Measurements from ENCODE around the gene LRRC55. TPM values are rescaled to one million over a fixed set of nuclear protein-coding genes. Genes with fewer than 3 reads are reported as not detected.

Gene LRRC55
- total and polyA plus RNA-seq, 9 of the 15 experiments (the other 6 are each of a cell fraction or from before 2014, with no cell fraction given) = not detected

DNA sequence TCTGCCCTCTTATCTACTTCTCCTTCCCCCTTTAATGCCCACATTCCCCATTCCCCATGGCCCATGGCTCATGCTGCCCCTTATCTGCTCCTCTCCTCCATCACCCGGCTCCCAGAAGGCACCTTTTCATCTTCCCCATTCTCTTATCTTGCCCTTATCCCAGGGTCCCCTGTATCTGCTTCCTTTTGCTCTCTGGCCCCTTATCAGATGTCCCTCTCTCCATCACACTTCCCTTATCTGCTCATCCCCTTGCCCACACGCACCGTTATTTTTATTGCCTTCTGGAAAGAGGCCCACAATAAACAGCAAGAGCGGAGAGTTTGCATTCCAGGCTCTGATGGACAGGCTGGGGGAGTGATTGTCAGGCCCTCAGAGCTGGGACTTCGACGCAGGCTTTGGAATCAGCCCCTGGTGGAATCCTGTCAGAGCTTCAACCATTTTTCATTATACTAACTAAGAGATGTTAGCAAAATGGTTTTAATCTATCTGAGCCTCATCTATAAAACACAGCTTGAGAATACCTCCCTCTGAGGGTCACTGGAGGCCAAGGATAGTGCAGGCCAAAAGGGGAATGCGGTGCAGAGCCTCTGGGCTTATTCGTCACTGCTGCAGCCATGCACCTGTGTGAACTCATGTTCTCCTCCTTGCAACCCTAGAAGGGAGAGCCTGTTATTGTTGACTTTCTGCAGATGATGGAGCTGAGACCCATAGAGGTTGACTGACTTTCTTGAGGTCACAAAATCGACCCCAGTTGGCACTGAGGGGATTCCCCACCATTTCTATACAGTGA, 37.0 kb upstream of the LRRC55 start (continued):
- TF ChIP-seq, protein P1, sequence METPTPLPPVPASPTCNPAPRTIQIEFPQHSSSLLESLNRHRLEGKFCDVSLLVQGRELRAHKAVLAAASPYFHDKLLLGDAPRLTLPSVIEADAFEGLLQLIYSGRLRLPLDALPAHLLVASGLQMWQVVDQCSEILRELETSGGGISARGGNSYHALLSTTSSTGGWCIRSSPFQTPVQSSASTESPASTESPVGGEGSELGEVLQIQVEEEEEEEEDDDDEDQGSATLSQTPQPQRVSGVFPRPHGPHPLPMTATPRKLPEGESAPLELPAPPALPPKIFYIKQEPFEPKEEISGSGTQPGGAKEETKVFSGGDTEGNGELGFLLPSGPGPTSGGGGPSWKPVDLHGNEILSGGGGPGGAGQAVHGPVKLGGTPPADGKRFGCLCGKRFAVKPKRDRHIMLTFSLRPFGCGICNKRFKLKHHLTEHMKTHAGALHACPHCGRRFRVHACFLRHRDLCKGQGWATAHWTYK (CRISPR knock-in tag; IDR thresholded peaks at IDR 0.05) = peak; percentile 58; the same call in 1 of the 2 replicates
- TF ChIP-seq, protein P2, sequence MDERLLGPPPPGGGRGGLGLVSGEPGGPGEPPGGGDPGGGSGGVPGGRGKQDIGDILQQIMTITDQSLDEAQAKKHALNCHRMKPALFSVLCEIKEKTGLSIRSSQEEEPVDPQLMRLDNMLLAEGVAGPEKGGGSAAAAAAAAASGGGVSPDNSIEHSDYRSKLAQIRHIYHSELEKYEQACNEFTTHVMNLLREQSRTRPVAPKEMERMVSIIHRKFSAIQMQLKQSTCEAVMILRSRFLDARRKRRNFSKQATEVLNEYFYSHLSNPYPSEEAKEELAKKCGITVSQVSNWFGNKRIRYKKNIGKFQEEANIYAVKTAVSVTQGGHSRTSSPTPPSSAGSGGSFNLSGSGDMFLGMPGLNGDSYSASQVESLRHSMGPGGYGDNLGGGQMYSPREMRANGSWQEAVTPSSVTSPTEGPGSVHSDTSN (CRISPR knock-in tag; IDR thresholded peaks at IDR 0.05; ENCODE audit: low read depth) = 0 out of 2 replicates have a peak, but pooled peaks have one; percentile 7
- TF ChIP-seq, protein P2 (tag; conservative IDR thresholded peaks at IDR 0.05; ENCODE audit: low read depth) = peak; percentile 43; the same call in 1 of the 2 replicates
- TF ChIP-seq SMAD1 (IDR thresholded peaks at IDR 0.05; ENCODE audit: low read depth, low read length, partially characterized antibody) (no peak), GATA2 (CRISPR knock-in tag; IDR thresholded peaks at IDR 0.05) (0 out of 2 replicates have a peak, but pooled peaks have one; percentile 7), GATAD2A (IDR thresholded peaks at IDR 0.05) (peak; percentile 72), DPF2 (IDR thresholded peaks at IDR 0.05) (peak; percentile 69), PHF21A (IDR thresholded peaks at IDR 0.05; ENCODE audit: borderline replicate concordance, low read depth) (no peak), BRD4 (IDR thresholded peaks at IDR 0.05) (no peak)
- TF ChIP-seq, protein P3, sequence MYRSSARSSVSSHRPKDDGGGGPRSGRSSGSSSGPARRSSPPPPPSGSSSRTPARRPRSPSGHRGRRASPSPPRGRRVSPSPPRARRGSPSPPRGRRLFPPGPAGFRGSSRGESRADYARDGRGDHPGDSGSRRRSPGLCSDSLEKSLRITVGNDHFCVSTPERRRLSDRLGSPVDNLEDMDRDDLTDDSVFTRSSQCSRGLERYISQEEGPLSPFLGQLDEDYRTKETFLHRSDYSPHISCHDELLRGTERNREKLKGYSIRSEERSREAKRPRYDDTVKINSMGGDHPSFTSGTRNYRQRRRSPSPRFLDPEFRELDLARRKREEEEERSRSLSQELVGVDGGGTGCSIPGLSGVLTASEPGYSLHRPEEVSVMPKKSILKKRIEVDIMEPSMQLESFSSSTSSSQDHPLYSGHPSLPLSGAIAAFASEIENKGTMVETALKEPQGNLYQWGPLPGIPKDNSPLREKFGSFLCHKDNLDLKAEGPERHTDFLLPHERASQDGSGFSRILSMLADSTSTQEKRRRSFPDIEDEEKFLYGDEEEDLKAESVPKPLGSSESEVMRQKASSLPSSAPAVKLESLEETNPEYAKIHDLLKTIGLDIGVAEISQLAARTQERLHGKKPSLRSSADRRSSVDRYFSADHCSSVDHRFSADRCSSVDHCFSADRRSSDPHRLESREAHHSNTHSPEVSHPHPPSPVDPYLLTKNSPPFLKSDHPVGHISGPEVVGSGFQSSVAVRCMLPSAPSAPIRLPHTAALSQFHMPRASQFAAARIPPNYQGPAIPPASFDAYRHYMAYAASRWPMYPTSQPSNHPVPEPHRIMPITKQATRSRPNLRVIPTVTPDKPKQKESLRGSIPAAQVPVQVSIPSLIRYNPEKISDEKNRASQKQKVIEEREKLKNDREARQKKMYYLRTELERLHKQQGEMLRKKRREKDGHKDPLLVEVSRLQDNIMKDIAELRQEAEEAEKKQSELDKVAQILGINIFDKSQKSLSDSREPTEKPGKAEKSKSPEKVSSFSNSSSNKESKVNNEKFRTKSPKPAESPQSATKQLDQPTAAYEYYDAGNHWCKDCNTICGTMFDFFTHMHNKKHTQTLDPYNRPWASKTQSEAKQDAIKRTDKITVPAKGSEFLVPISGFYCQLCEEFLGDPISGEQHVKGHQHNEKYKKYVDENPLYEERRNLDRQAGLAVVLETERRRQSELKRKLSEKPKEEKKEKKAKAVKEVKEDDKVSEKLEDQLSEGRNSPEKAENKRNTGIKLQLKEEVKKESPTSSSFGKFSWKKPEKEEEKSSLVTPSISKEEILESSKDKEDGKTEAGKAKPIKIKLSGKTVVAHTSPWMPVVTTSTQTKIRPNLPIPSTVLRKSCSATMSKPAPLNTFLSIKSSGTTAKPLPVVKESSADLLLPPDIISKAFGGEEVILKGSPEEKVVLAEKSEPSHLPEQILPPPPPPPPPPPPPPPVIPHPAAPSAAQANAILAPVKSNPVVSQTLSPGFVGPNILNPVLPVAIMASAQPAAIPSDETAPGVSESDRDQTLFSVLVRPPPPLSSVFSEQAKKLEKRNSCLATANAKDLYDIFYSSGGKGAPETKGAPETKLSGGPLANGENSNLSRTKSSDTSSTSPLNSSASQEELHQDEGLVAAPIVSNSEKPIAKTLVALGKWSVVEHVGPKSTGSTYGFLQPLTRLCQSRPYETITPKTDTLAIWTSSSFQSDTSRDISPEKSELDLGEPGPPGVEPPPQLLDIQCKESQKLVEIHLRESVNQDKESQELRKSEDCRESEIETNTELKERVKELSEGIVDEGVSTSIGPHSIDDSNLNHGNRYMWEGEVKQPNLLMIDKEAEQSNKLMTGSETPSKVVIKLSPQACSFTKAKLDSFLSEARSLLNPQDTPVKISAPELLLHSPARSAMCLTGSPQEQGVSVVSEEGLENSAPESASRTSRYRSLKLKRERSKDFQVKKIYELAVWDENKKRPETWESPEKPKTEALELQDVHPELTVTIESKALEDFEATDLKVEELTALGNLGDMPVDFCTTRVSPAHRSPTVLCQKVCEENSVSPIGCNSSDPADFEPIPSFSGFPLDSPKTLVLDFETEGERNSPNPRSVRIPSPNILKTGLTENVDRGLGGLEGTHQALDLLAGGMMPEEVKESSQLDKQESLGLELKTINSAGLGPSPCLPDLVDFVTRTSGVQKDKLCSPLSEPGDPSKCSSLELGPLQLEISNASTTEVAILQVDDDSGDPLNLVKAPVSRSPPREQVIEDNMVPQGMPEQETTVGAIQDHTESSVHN (IDR thresholded peaks at IDR 0.05; ENCODE audit: borderline replicate concordance in 1 of 2, low read depth in 1 of 2) = no peak
- TF ChIP-seq, protein P4, sequence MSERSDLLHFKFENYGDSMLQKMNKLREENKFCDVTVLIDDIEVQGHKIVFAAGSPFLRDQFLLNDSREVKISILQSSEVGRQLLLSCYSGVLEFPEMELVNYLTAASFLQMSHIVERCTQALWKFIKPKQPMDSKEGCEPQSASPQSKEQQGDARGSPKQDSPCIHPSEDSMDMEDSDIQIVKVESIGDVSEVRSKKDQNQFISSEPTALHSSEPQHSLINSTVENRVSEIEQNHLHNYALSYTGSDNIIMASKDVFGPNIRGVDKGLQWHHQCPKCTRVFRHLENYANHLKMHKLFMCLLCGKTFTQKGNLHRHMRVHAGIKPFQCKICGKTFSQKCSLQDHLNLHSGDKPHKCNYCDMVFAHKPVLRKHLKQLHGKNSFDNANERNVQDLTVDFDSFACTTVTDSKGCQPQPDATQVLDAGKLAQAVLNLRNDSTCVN (CRISPR knock-in tag; IDR thresholded peaks at IDR 0.05) = 0 out of 2 replicates have a peak, but pooled peaks have one; percentile 32
- TF ChIP-seq, protein P5, sequence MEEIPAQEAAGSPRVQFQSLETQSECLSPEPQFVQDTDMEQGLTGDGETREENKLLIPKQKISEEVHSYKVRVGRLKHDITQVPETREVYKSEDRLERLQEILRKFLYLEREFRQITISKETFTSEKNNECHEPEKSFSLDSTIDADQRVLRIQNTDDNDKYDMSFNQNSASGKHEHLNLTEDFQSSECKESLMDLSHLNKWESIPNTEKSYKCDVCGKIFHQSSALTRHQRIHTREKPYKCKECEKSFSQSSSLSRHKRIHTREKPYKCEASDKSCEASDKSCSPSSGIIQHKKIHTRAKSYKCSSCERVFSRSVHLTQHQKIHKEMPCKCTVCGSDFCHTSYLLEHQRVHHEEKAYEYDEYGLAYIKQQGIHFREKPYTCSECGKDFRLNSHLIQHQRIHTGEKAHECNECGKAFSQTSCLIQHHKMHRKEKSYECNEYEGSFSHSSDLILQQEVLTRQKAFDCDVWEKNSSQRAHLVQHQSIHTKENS (CRISPR knock-in tag; IDR thresholded peaks at IDR 0.05) = no peak
